DOHH2 (cell line): Measurements from ENCODE around the gene HNF4A.

Experiments
- H3F3A ChIP-seq: fragments of 200-600 bp; sonication (generic), shearing (Covaris generic); 2 replicates; pipeline ENCODE4 v1.6.0; 2016; ENCODE audit warnings: antibody characterized with exemption, mild to moderate bottlenecking; ENCODE audit not compliant: control insufficient read depth, insufficient read depth
- H3K27ac ChIP-seq: fragments of 200-600 bp; sonication (generic); 2 replicates; pipeline ENCODE4 v1.5.1; 2014; ENCODE audit warnings: low read depth, mild to moderate bottlenecking, low read length, moderate library complexity
- H3K27me3 ChIP-seq: fragments of 200-600 bp; sonication (generic); 2 replicates; pipeline ENCODE4 v1.6.1; 2014; ENCODE audit warnings: mild to moderate bottlenecking, low read length, mixed read lengths; ENCODE audit not compliant: control insufficient read depth
- H3K36me3 ChIP-seq: fragments of 200-600 bp; sonication (generic); 2 replicates; pipeline ENCODE4 v1.6.1; 2014; ENCODE audit warnings: mild to moderate bottlenecking, low read length, moderate library complexity, mixed read lengths; ENCODE audit not compliant: control insufficient read depth
- H3K4me1 ChIP-seq: fragments of 200-600 bp; sonication (generic); 2 replicates; pipeline ENCODE4 v1.6.1; 2014; ENCODE audit warnings: mild to moderate bottlenecking, low read length, mixed read lengths; ENCODE audit not compliant: control insufficient read depth
- H3K4me2 ChIP-seq: fragments of 200-600 bp; sonication (generic); 2 replicates; pipeline ENCODE4 v1.6.0; 2014; ENCODE audit warnings: mild to moderate bottlenecking, low read length, moderate library complexity
- H3K4me3 ChIP-seq: fragments of 200-600 bp; sonication (generic); 2 replicates; pipeline ENCODE4 v1.5.1; 2014; ENCODE audit warnings: mild to moderate bottlenecking, low read length, mixed read lengths
- H3K79me2 ChIP-seq: fragments of 200-600 bp; sonication (generic); 2 replicates; pipeline ENCODE4 v1.6.1; 2014; ENCODE audit warnings: mild to moderate bottlenecking, low read length, mixed read lengths; ENCODE audit not compliant: control insufficient read depth
- H3K9me2 ChIP-seq: fragments of 200-600 bp; sonication (generic); replicated peaks from 2 replicates; pipeline ENCODE4 v1.6.1; 2014; ENCODE audit warnings: mild to moderate bottlenecking, low read length, mixed read lengths; ENCODE audit not compliant: control insufficient read depth
- H3K9me3 ChIP-seq: fragments of 200-600 bp; sonication (generic); 2 replicates; pipeline ENCODE4 v1.6.1; 2014; ENCODE audit warnings: antibody characterized with exemption, low read length, mixed read lengths; ENCODE audit not compliant: control insufficient read depth, insufficient read depth
- H4K20me1 ChIP-seq: fragments of 200-600 bp; sonication (generic); 2 replicates; pipeline ENCODE4 v1.6.0; 2014; ENCODE audit warnings: low read depth, mild to moderate bottlenecking, antibody characterized with exemption, low read length, moderate library complexity; ENCODE audit not compliant: control insufficient read depth, insufficient read depth
- CTCF ChIP-seq: fragments of 200-600 bp; sonication (generic); IDR thresholded peaks from one replicate; pipeline ENCODE4 v1.5.1; 2014; ENCODE audit warnings: antibody characterized with exemption, mild to moderate bottlenecking, low read depth, low read length; ENCODE audit not compliant: poor library complexity, severe bottlenecking
- EZH2phosphoT487 ChIP-seq: fragments of 200-600 bp; sonication (generic); IDR thresholded peaks from 2 replicates; pipeline ENCODE4 v1.6.1; 2017; ENCODE audit warnings: borderline replicate concordance, mild to moderate bottlenecking, antibody characterized with exemption, low read length, moderate library complexity, mixed read lengths

Gene HNF4A

GRCh38 chr20:44355498-44356352 is at the start of gene HNF4A:
Gene HNF4A (plus strand): TSS chr20:44355699. CDS start chr20:44355805, 106 bp downstream.
- no peak for TF ChIP-seq EZH2phosphoT487
- H3K4me1 ChIP-seq = no peaks in the 10 kb centered on the region
- H3K4me3 ChIP-seq = no peak within 1 kb of the TSS
- peaks cover 8% of the 10 kb centered on the region for H3K27me3 ChIP-seq
- no peaks in the 10 kb centered on the region for H4K20me1 ChIP-seq
- no peaks in the 10 kb centered on the region for H3K36me3 ChIP-seq
- H3F3A ChIP-seq = no peaks in the 10 kb centered on the region
- no peak within 1 kb of the TSS for H3K27ac ChIP-seq
- H3K79me2 ChIP-seq = no peaks in the 10 kb centered on the region
- no peaks in the 10 kb centered on the region for H3K9me3 ChIP-seq
- no peaks in the 10 kb centered on the region for H3K9me2 ChIP-seq
- H3K4me2 ChIP-seq = no peak within 1 kb of the TSS

DNA sequence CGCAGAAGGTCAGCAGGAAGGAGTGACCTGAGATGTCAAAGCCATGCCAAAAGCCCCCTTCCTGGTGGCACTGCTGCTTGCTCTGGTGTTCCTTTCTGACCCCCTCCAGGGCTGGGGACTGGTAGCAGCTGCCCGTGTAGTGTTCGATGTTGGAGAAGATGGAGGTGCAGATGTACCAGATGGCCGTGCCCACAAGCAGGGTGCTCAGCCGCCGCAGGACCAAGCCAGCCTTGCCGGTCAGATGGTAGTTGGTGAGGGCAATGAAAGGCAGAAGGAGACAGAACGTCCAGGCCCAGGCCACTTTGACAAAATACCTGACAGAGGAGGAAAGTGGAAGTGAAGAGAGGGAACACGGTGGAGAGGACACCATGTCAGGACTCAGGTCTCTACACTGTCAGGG is 48.6 kb upstream of the HNF4A start:
- no peak overlapping the region for H3K4me3 ChIP-seq

DNA sequence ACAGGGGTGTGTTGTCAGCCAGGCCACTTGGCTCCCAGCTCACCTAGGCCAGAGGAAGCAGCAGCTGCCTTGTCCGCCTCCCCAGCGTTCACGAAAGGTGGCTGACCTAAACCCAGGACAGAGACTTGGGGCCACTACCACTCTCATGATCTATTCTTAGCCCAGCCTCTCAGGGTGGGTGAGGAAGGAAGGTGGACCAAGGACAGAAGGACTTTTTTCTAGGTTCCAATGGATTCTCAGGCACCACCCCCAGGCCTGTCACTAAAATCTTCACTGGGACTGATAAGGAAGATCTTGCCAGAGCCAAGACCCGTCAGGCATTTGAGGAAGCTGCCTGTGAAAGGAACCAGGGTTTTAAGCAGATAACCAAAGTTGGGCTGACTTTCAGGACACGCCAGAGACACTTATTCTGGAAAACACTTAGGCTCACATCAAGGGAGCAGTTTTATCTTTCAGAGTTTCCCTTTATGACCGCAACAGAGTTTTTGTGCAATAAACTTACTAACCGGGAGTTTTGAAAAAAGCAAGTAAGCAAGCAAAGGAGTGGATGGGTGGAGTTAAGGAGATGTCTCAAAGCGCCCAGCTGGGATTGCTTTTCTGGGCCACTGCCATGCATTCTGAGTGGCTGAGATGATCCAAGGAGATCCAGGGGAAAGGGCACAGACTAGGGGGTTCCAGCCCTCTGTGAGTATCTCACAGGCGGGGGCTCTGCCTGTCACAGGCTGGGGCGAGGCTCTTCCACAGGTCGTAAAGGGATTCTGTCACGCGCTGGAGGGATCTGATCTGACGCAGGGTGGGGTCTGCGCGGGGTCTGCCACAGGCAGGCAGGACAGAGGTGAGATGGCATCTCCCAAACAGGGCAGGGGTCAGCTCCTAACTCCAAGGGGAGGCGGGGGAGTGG is 45.5 kb upstream of the HNF4A start:
- Histone ChIP-seq H3F3A (no peaks in the 10 kb centered on the region), H3K9me3 (no peaks in the 10 kb centered on the region), H3K4me3 (peak overlapping the region; percentile 88), H3K79me2 (peaks cover 15% of the 10 kb centered on the region), H3K27ac (no peak overlapping the region), H3K4me1 (peaks cover 12% of the 10 kb centered on the region), H4K20me1 (no peaks in the 10 kb centered on the region), H3K9me2 (no peaks in the 10 kb centered on the region), H3K36me3 (no peaks in the 10 kb centered on the region), H3K27me3 (no peaks in the 10 kb centered on the region), H3K4me2 (peak overlapping the region; percentile 93)
- TF ChIP-seq CTCF (no peak), EZH2phosphoT487 (no peak)

More for the DNA sequence above, 48.6 kb upstream of the HNF4A start:
- no peak overlapping the region for H3K27ac ChIP-seq
- no peaks in the 10 kb centered on the region for H3K9me3 ChIP-seq
- H3K4me1 ChIP-seq = peaks cover 12% of the 10 kb centered on the region
- H3K4me2 ChIP-seq = no peak overlapping the region
- TF ChIP-seq EZH2phosphoT487 = no peak
- TF ChIP-seq CTCF = no peak
- H3K27me3 ChIP-seq = no peaks in the 10 kb centered on the region
- H3K79me2 ChIP-seq = peaks cover 15% of the 10 kb centered on the region
- no peaks in the 10 kb centered on the region for H3K36me3 ChIP-seq
- no peaks in the 10 kb centered on the region for H3K9me2 ChIP-seq
- H4K20me1 ChIP-seq = no peaks in the 10 kb centered on the region
- no peaks in the 10 kb centered on the region for H3F3A ChIP-seq
